HepG2 (cell line): ENCODE measurements around the gene CCDC74B. TPM values are rescaled to one million over a fixed set of nuclear protein-coding genes. Genes with fewer than 3 reads are reported as not detected.
"Not testable (repeated sequence)": the region's sequence is repeated elsewhere in the genome, so short reads cannot be mapped to it uniquely, and the experiment has no call there.

ENCODE experiments used
- ATAC-seq: fragments of 200-7000 bp; cut with Tn5 transposase; 3 replicates; pipeline ENCODE4 v1.9.1; 2020; ENCODE audit warnings: mild to moderate bottlenecking, moderate library complexity
- Bru-seq: library from RNA; stranded (reverse); fragments of 400-500 nt; gene quantifications from one replicate; lab custom pipeline; 2021; lab: Mats Ljungman, UMichigan
- BruChase-seq, 2 experiments: library from RNA; stranded (reverse); fragments of 400-500 nt; gene quantifications; one replicate each; lab custom pipeline; 2021; lab: Mats Ljungman, UMichigan
- BruUV-seq: library from RNA; stranded (reverse); fragments of 400-500 nt; replicated peaks from 2 replicates; lab custom pipeline; 2021; lab: Mats Ljungman, UMichigan
- CTCF ChIA-PET: fragments of 300-600 bp; formaldehyde crosslinking; extraction: SDS; loops from one replicate; lab custom pipeline; 2021; ENCODE audit warnings: low total read pairs, inconsistent platforms, low intra/inter-chr PET ratio; lab: Yijun Ruan, JAX
- POLR2A ChIA-PET: fragments of 350-600 bp; sonication (Branson Sonifier 250); formaldehyde crosslinking; loops from one replicate; lab custom pipeline; 2020; ENCODE audit warnings: antibody characterized with exemption, inconsistent platforms; lab: Yijun Ruan, JAX
- DNase-seq: peaks from one replicate; pipeline ENCODE4 v3.0.0-alpha.2; 2015; ENCODE audit warnings: low spot score
- FAIRE-seq: peaks from 3 replicates; lab custom pipeline; 2011; peaks lifted over from hg19 to GRCh38; lab: Jason Lieb, UNC
- H2AFZ ChIP-seq: one replicate; pipeline ENCODE4 v1.6.1; 2011; ENCODE audit warnings: low read length, inconsistent platforms
- H3K27ac ChIP-seq: fragments of 300-600 bp; 3 replicates; pipeline ENCODE4 v1.8.0; 2011; ENCODE audit warnings: mixed run types, mild to moderate bottlenecking, mixed read lengths, low read length, inconsistent platforms; ENCODE audit not compliant: insufficient read depth; ENCODE audit errors: extremely low read length
- H3K27me3 ChIP-seq, 2 experiments: fragments of 200-600 bp in 1 of 2; 2 replicates in 1 of 2; 3 replicates in 1 of 2; pipeline versions ENCODE4 v1.6.0 to v1.8.0; 2011; ENCODE audit warnings: low read length in 2 of 2, mild to moderate bottlenecking in 2 of 2, moderate library complexity in 2 of 2, inconsistent platforms in 1 of 2; ENCODE audit not compliant: insufficient read depth in 2 of 2, control insufficient read depth in 1 of 2
- H3K36me3 ChIP-seq, 2 experiments: fragments of 200-600 bp in 1 of 2; replicated peaks in 1 of 2; 2 replicates in 1 of 2; 3 replicates in 1 of 2; pipeline versions ENCODE4 v1.5.1 to v1.8.0; 2011; ENCODE audit warnings: low read length in 2 of 2, inconsistent platforms in 1 of 2; ENCODE audit not compliant: insufficient read depth in 2 of 2, control insufficient read depth in 1 of 2
- H3K4me1 ChIP-seq: 2 replicates; pipeline ENCODE4 v1.5.1; 2012; ENCODE audit warnings: low read length, inconsistent platforms; ENCODE audit not compliant: insufficient read depth
- H3K4me2 ChIP-seq: 2 replicates; pipeline ENCODE4 v1.6.0; 2011; ENCODE audit warnings: low read depth, low read length, inconsistent platforms
- H3K4me3 ChIP-seq, 3 experiments: fragments of 200-600 bp in 1 of 3; sonication (generic), shearing (Covaris generic) in 1 of 3; replicated peaks in 1 of 3; 2 replicates each; pipeline ENCODE4 v1.5.1; 2011 to 2016; ENCODE audit warnings: low read length in 3 of 3, inconsistent platforms in 2 of 3, low read depth in 2 of 3, mild to moderate bottlenecking in 2 of 3, control low read depth in 1 of 3, mixed read lengths in 1 of 3; ENCODE audit not compliant: insufficient read depth in 1 of 3
- H3K79me2 ChIP-seq: one replicate; pipeline ENCODE4 v1.6.1; 2011; ENCODE audit warnings: low read length, inconsistent platforms; ENCODE audit not compliant: insufficient read depth
- H3K9ac ChIP-seq: 2 replicates; pipeline ENCODE4 v1.6.0; 2011; ENCODE audit warnings: mild to moderate bottlenecking, low read depth, low read length, inconsistent platforms; ENCODE audit not compliant: insufficient read depth
- H3K9me3 ChIP-seq: 2 replicates; pipeline ENCODE4 v1.5.1; 2012; ENCODE audit warnings: mild to moderate bottlenecking, low read length
- H4K20me1 ChIP-seq: 2 replicates; pipeline ENCODE4 v1.6.0; 2011; ENCODE audit warnings: inconsistent platforms, mild to moderate bottlenecking, low read length, moderate library complexity; ENCODE audit not compliant: insufficient read depth
- ARID4A ChIP-seq: sonication (generic); formaldehyde crosslinking; IDR thresholded peaks from 2 replicates; pipeline ENCODE4 v1.5.0; 2020; ENCODE audit warnings: mild to moderate bottlenecking, missing genetic modification reagents, borderline replicate concordance
- ELF1 ChIP-seq: sonication (generic); formaldehyde crosslinking; IDR thresholded peaks from 2 replicates; pipeline ENCODE4 v1.4.0; 2020; ENCODE audit warnings: missing genetic modification reagents
- GFI1 ChIP-seq: sonication (generic); formaldehyde crosslinking; IDR thresholded peaks from 2 replicates; pipeline ENCODE4 v1.5.0; 2020; ENCODE audit warnings: missing genetic modification reagents, mild to moderate bottlenecking, borderline replicate concordance
- HOXA3 ChIP-seq: sonication (generic); formaldehyde crosslinking; IDR thresholded peaks from 2 replicates; pipeline ENCODE4 v1.5.0; 2020; ENCODE audit warnings: missing genetic modification reagents
- RFX1 ChIP-seq: fragments of 450-650 bp; IDR thresholded peaks from 2 replicates; pipeline ENCODE4 v1.6.1; 2017
- SALL1 ChIP-seq: sonication (generic); formaldehyde crosslinking; IDR thresholded peaks from 2 replicates; pipeline ENCODE4 v1.8.0; 2022; ENCODE audit warnings: mild to moderate bottlenecking, missing genetic modification reagents
- SAP130 ChIP-seq: IDR thresholded peaks from 2 replicates; pipeline ENCODE4 v1.6.1; 2016; ENCODE audit warnings: low read depth
- ZGPAT ChIP-seq: IDR thresholded peaks from 2 replicates; pipeline ENCODE4 v1.6.1; 2016; ENCODE audit warnings: mild to moderate bottlenecking
- WGBS: methylation state at CpG from one replicate; pipeline ENCODE4 v1.1.6; 2017; ENCODE audit warnings: low lambda C conversion rate; 5-methylcytosine and 5-hydroxymethylcytosine counted together
- in situ Hi-C: cut with HindIII; loops from 2 replicates; pipeline ENCODE4 v1.10.0; 2017; ENCODE audit warnings: low pct_unique_long_range_greater_than_20kb; ENCODE audit not compliant: extremely low pct_ligation_motif_present
- intact Hi-C: fragments of 100-400 bp; cut with micrococcal nuclease; formaldehyde crosslinking; loops from one replicate; pipeline ENCODE4 v1.10.0; 2022; ENCODE audit not compliant: unreplicated experiment
- long read RNA-seq, 2 experiments: library from RNA in 1 of 2; library from polyadenylated mRNA in 1 of 2; stranded (forward) in 1 of 2; unstranded in 1 of 2; transcript quantifications; one replicate each; pipeline ENCODE4 v2.0.0, GENCODE V29; 2019 to 2022
- polyA minus RNA-seq, 3 experiments: library from RNA; depleted of rRNA, polyadenylated mRNA; stranded (reverse); fragments of >200 nt; gene quantifications; 2 replicates each; pipeline ENCODE4 v1.2.3, GENCODE V29; 2011; ENCODE audit warnings: low replicate concordance in 1 of 3
- polyA plus RNA-seq, 8 experiments: library from polyadenylated mRNA; depleted of rRNA in 3 of 8; stranded (reverse) in 7 of 8; unstranded in 1 of 8; fragments of >200 nt; fragmentation: Illumina TruSeq in 4 of 8; extraction: Trizol in 4 of 8; gene quantifications; 2 replicates each; pipeline versions ENCODE4 v1.2.1 to v1.2.3, GENCODE V29; 2011 to 2016; ENCODE audit warnings: low read depth in 4 of 8, missing spikeins in 1 of 8, mixed read lengths in 1 of 8; ENCODE audit not compliant: insufficient read depth in 1 of 8
- total RNA-seq, 5 experiments: library from RNA; depleted of rRNA; stranded (reverse); fragments of >200 nt; fragmentation: Illumina TruSeq; extraction: Trizol; gene quantifications; 2 replicates each; pipeline ENCODE4 v1.2.3, GENCODE V29; 2016; ENCODE audit warnings: low read depth in 1 of 5
- TF ChIP-seq, protein P1 (sequence below): sonication (generic); formaldehyde crosslinking; IDR thresholded peaks from 2 replicates; pipeline ENCODE4 v1.4.0; 2020; ENCODE audit warnings: missing genetic modification reagents

CCDC74B gene
- total RNA-seq (2016; rRNA removed; fragmentation: Illumina TruSeq; extraction: Trizol) = 0.11 TPM in 1 of 2 replicates, not detected in the other
- 0.26 TPM in 1 of 2 replicates, not detected in the other for total RNA-seq (2016; cell fraction: cytosol; rRNA removed; fragmentation: Illumina TruSeq; extraction: Trizol; ENCODE audit: low read depth)
- total RNA-seq (2016; cell fraction: insoluble cytoplasmic fraction; rRNA removed; fragmentation: Illumina TruSeq; extraction: Trizol) = 0.15 and 0.24 TPM in 2 replicates
- total RNA-seq (2016; cell fraction: membrane; rRNA removed; fragmentation: Illumina TruSeq; extraction: Trizol) = 0.55 TPM in 1 of 2 replicates, not detected in the other
- total RNA-seq (2016; cell fraction: nucleus; rRNA removed; fragmentation: Illumina TruSeq; extraction: Trizol) = 0.28 and 0.37 TPM in 2 replicates
- polyA plus RNA-seq (2011; rRNA removed) = 0.07 and 0.12 TPM in 2 replicates
- polyA plus RNA-seq (2011; cell fraction: cytosol; rRNA removed) = 0.04 and 0.21 TPM in 2 replicates
- 1.0 and 1.3 TPM in 2 replicates for polyA plus RNA-seq (2011; cell fraction: nucleus; rRNA removed)
- polyA plus RNA-seq (2012) = 0.04 and 0.16 TPM in 2 replicates
- polyA plus RNA-seq (2016; cell fraction: cytosol; fragmentation: Illumina TruSeq; extraction: Trizol; ENCODE audit: low read depth) = 0.26 and 0.28 TPM in 2 replicates
- polyA plus RNA-seq (2016; cell fraction: insoluble cytoplasmic fraction; fragmentation: Illumina TruSeq; extraction: Trizol; ENCODE audit: low read depth) = 0.35 TPM in 1 of 2 replicates, not detected in the other
- 0.21 and 0.37 TPM in 2 replicates for polyA plus RNA-seq (2016; cell fraction: membrane; fragmentation: Illumina TruSeq; extraction: Trizol; ENCODE audit: low read depth)
- 0.75 and 0.81 TPM in 2 replicates for polyA plus RNA-seq (2016; cell fraction: nucleus; fragmentation: Illumina TruSeq; extraction: Trizol; ENCODE audit: insufficient read depth, low read depth)
- 0.47 TPM in 1 of 2 replicates, not detected in the other for polyA minus RNA-seq (2011; rRNA and poly(A)+ RNA removed; ENCODE audit: low replicate concordance)
- not detected in 2 replicates for polyA minus RNA-seq (2011; cell fraction: cytosol; rRNA and poly(A)+ RNA removed)
- polyA minus RNA-seq (2011; cell fraction: nucleus; rRNA and poly(A)+ RNA removed) = 0.50 and 0.90 TPM in 2 replicates
- not detected for Bru-seq, nascent RNA
- percentile 36 among the genes with signal in this experiment for BruChase-seq, experiment 1, labeled RNA remaining after a 6-hour chase
- percentile 24 among the genes with signal in this experiment for BruChase-seq, experiment 2, labeled RNA remaining after a 2-hour chase
- long read RNA-seq, experiment 1 = 0 reads
- long read RNA-seq, experiment 2 = 0 reads

DNA sequence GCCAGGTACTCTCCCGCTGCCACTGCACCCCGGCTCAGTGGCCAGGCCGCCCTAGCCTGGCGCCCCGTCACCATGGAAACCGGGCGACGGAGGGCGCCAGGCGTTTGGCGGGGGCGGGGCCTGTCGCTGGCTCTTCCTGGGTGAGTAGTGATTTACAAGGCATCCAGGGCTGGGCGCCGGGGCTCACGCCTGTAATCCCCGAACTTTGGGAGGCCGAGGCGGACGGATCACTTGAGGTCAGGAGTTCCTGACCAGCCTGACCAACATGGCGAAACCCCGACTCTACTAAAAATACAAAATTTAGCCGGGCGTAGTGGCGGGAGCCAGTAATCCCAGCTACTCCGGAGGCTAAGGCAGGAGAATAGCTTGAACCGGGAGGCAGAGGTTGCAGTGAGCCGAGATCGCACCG lies at the start of gene CCDC74B:
Gene CCDC74B (minus strand): TSS at position 107 of the 409 bp plus-strand sequence. CDS start 116 bp downstream, outside the sequence.
- Histone ChIP-seq H3K27me3 (peaks cover 4 to 14% of the 10 kb centered on the region in 2 experiments; a peak in 4 of 5 replicates), H3K4me3 (peak within 1 kb of the TSS; percentile 51 to 65 (median 54); a peak in 4 of 6 replicates), H2AFZ (peak within 1 kb of the TSS; percentile 42), H3K4me2 (peak within 1 kb of the TSS; percentile 81)
- CTCF ChIA-PET = interaction anchor here (1.1 kb wide), 1 partner anchor 188 kb away, joined by 3 read pairs; no protein-coding TSS in a partner anchor
- H3K27ac ChIP-seq, POLR2A ChIA-PET, in situ Hi-C loops, H3K4me1 ChIP-seq, BruUV-seq, H4K20me1 ChIP-seq, H3K79me2 ChIP-seq, H3K9me3 ChIP-seq, H3K9ac ChIP-seq, FAIRE-seq, intact Hi-C loops, H3K36me3 ChIP-seq: not testable (repeated sequence)
- peak; percentile 90 for ATAC-seq
- peak; percentile 58 for DNase-seq
- WGBS = under 1% methylated on average over 18 of the region's 30 CpGs
- TF ChIP-seq ARID4A (CRISPR knock-in tag) (peak; percentile 38; the same call in 1 of the 2 replicates), ZGPAT (CRISPR knock-in tag) (0 out of 2 replicates have a peak, but pooled peaks have one; percentile 21), GFI1 (CRISPR knock-in tag) (peak; percentile 47; the same call in 1 of the 2 replicates), HOXA3 (0 out of 2 replicates have a peak, but pooled peaks have one; percentile 18), ELF1 (CRISPR knock-in tag) (peak; percentile 40), SAP130 (CRISPR knock-in tag) (peak; percentile 69), SALL1 (CRISPR knock-in tag) (peak; percentile 18; the same call in 1 of the 2 replicates), RFX1 (peak; percentile 43; the same call in 1 of the 2 replicates)
- TF ChIP-seq, protein P1, sequence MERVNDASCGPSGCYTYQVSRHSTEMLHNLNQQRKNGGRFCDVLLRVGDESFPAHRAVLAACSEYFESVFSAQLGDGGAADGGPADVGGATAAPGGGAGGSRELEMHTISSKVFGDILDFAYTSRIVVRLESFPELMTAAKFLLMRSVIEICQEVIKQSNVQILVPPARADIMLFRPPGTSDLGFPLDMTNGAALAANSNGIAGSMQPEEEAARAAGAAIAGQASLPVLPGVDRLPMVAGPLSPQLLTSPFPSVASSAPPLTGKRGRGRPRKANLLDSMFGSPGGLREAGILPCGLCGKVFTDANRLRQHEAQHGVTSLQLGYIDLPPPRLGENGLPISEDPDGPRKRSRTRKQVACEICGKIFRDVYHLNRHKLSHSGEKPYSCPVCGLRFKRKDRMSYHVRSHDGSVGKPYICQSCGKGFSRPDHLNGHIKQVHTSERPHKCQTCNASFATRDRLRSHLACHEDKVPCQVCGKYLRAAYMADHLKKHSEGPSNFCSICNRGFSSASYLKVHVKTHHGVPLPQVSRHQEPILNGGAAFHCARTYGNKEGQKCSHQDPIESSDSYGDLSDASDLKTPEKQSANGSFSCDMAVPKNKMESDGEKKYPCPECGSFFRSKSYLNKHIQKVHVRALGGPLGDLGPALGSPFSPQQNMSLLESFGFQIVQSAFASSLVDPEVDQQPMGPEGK (CRISPR knock-in tag) = peak; percentile 32; the same call in 1 of the 2 replicates
